ENCODE measurements around the gene PLCH1. TPM values are rescaled to one million over a fixed set of nuclear protein-coding genes. Genes with fewer than 3 reads are reported as not detected.
A peak's percentile ranks its signal among the peaks of the same experiment; 100 is the strongest.

Gene PLCH1
- total and polyA plus RNA-seq, 2 of the 13 experiments (the other 11 are each of a cell fraction or from before 2014, with no cell fraction given) = 2.0 to 3.0 TPM

DNA sequence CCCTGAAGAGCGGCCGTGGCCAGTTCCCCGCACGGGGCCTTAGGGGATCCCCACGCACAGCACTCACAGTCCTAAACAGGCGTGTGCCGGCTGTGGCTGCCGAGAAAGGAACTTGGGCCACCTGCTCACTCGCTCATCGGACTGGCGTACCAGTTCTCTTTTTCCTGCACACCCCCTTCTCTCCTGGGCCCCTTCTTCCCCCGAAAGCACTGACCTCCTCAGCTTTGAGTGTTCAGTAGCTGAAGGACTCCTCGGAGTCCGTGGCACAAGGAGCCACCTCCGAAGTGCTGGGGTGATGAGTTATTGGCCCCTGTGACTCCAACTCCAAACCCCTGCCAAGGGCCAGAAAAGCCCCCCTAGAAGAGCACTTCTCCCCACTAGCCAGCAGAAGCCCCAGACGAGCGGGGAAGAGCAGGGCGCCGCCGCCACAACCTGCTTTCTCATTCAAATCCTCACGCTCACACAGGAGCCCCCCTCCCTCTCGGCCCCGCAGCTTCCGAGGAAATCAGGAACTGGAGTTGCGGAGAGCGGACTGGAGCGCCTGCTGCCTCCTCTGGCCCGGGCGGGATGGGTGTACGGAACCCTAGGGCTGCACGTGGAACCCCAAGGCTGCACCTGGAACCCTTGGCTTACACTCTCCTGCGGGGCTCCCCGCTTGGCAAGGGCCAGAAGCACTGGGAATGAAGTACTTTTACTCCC lies at the start of gene PLCH1 (continued):
- TF ChIP-seq KLF12 (CRISPR knock-in tag; IDR thresholded peaks at IDR 0.05; ENCODE audit: borderline replicate concordance) (no peak), TBX2 (CRISPR knock-in tag; IDR thresholded peaks at IDR 0.05; ENCODE audit: borderline replicate concordance) (peak; percentile 40), SOX5 (CRISPR knock-in tag; IDR thresholded peaks at IDR 0.05; ENCODE audit: borderline replicate concordance) (peak; percentile 62; the same call in 1 of the 2 replicates), ZNF263 (CRISPR knock-in tag; IDR thresholded peaks at IDR 0.05) (no peak), ZNF335 (CRISPR knock-in tag; IDR thresholded peaks at IDR 0.05) (no peak), GATAD1 (CRISPR knock-in tag; IDR thresholded peaks at IDR 0.05) (peak; percentile 61; the same call in 1 of the 2 replicates), ZNF264 (CRISPR knock-in tag; IDR thresholded peaks at IDR 0.05) (peak; percentile 46; the same call in 1 of the 2 replicates), ZNF331 (CRISPR knock-in tag; IDR thresholded peaks at IDR 0.05) (peak; percentile 36; the same call in 1 of the 2 replicates), RARG (CRISPR knock-in tag; IDR thresholded peaks at IDR 0.05; ENCODE audit: low read depth) (no peak), NR2F1 (CRISPR knock-in tag; IDR thresholded peaks at IDR 0.05) (no peak), GTF2F1 (IDR thresholded peaks at IDR 0.05; ENCODE audit: low read length) (no peak), ZNF382 (CRISPR knock-in tag; IDR thresholded peaks at IDR 0.05; ENCODE audit: borderline replicate concordance) (no peak), RFX1 (IDR thresholded peaks at IDR 0.05) (no peak), SRSF1 (optimal IDR thresholded peaks at IDR 0.05; ENCODE audit: low read depth, low read length) (peak; percentile 20), PHF8 (CRISPR knock-in tag; IDR thresholded peaks at IDR 0.05) (peak; percentile 51), FIP1L1 (IDR thresholded peaks at IDR 0.05; ENCODE audit: borderline replicate concordance, insufficient read depth, low read depth, low read length) (no peak)
- TF ChIP-seq, protein P1, sequence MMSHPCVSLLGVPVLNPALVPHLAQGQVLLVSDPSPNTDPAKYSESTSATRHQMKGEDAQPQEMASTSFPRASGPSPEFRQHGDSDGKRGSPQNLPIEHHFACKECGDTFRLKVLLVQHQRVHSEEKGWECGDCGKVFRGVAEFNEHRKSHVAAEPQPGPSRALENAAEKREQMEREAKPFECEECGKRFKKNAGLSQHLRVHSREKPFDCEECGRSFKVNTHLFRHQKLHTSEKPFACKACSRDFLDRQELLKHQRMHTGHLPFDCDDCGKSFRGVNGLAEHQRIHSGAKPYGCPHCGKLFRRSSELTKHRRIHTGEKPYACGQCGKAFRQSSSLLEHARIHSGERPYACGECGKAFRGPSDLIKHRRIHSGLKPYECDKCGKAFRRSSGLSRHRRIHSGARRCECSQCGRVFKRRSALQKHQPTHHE (CRISPR knock-in tag; IDR thresholded peaks at IDR 0.05; ENCODE audit: borderline replicate concordance) = no peak
- TF ChIP-seq, protein P2, sequence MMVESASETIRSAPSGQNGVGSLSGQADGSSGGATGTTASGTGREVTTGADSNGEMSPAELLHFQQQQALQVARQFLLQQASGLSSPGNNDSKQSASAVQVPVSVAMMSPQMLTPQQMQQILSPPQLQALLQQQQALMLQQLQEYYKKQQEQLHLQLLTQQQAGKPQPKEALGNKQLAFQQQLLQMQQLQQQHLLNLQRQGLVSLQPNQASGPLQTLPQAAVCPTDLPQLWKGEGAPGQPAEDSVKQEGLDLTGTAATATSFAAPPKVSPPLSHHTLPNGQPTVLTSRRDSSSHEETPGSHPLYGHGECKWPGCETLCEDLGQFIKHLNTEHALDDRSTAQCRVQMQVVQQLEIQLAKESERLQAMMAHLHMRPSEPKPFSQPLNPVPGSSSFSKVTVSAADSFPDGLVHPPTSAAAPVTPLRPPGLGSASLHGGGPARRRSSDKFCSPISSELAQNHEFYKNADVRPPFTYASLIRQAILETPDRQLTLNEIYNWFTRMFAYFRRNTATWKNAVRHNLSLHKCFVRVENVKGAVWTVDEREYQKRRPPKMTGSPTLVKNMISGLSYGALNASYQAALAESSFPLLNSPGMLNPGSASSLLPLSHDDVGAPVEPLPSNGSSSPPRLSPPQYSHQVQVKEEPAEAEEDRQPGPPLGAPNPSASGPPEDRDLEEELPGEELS (CRISPR knock-in tag; IDR thresholded peaks at IDR 0.05) = peak; percentile 54; the same call in 1 of the 2 replicates
- TF ChIP-seq, protein P3, sequence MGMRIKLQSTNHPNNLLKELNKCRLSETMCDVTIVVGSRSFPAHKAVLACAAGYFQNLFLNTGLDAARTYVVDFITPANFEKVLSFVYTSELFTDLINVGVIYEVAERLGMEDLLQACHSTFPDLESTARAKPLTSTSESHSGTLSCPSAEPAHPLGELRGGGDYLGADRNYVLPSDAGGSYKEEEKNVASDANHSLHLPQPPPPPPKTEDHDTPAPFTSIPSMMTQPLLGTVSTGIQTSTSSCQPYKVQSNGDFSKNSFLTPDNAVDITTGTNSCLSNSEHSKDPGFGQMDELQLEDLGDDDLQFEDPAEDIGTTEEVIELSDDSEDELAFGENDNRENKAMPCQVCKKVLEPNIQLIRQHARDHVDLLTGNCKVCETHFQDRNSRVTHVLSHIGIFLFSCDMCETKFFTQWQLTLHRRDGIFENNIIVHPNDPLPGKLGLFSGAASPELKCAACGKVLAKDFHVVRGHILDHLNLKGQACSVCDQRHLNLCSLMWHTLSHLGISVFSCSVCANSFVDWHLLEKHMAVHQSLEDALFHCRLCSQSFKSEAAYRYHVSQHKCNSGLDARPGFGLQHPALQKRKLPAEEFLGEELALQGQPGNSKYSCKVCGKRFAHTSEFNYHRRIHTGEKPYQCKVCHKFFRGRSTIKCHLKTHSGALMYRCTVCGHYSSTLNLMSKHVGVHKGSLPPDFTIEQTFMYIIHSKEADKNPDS (CRISPR knock-in tag; IDR thresholded peaks at IDR 0.05) = no peak
- TF ChIP-seq, protein P4, sequence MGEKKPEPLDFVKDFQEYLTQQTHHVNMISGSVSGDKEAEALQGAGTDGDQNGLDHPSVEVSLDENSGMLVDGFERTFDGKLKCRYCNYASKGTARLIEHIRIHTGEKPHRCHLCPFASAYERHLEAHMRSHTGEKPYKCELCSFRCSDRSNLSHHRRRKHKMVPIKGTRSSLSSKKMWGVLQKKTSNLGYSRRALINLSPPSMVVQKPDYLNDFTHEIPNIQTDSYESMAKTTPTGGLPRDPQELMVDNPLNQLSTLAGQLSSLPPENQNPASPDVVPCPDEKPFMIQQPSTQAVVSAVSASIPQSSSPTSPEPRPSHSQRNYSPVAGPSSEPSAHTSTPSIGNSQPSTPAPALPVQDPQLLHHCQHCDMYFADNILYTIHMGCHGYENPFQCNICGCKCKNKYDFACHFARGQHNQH (CRISPR knock-in tag; IDR thresholded peaks at IDR 0.05) = peak; percentile 38; the same call in 1 of the 2 replicates
- TF ChIP-seq, protein P5, sequence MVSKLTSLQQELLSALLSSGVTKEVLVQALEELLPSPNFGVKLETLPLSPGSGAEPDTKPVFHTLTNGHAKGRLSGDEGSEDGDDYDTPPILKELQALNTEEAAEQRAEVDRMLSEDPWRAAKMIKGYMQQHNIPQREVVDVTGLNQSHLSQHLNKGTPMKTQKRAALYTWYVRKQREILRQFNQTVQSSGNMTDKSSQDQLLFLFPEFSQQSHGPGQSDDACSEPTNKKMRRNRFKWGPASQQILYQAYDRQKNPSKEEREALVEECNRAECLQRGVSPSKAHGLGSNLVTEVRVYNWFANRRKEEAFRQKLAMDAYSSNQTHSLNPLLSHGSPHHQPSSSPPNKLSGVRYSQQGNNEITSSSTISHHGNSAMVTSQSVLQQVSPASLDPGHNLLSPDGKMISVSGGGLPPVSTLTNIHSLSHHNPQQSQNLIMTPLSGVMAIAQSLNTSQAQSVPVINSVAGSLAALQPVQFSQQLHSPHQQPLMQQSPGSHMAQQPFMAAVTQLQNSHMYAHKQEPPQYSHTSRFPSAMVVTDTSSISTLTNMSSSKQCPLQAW (CRISPR knock-in tag; IDR thresholded peaks at IDR 0.05) = peak; percentile 73; the same call in 1 of the 2 replicates

All from HepG2 (cell line).